ENCODE measurements around the gene NAA35. TPM values are rescaled to one million over a fixed set of nuclear protein-coding genes. Genes with fewer than 3 reads are reported as not detected.

The NAA35 gene
- total and polyA plus RNA-seq, 9 of the 15 experiments (the other 6 are each of a cell fraction or from before 2014, with no cell fraction given): 17.7 to 43.9 (median 29.0) TPM

Other genes starting within 250 kb of the NAA35 start
- gene AGTPBP1, start 199.2 kb upstream of the NAA35 start, total RNA-seq (2014; rRNA removed): 3.0 and 3.9 TPM in 2 replicates
- 7.9 and 9.2 TPM in 2 replicates for gene AGTPBP1, start 199.2 kb upstream of the NAA35 start, total RNA-seq (2014; rRNA removed; fragmentation: Illumina TruSeq; extraction: Trizol)
- gene AGTPBP1, start 199.2 kb upstream of the NAA35 start, total RNA-seq (2015; rRNA removed; fragmentation: Illumina TruSeq; extraction: Trizol): 4.8 and 5.3 TPM in 2 replicates
- 5.5 and 5.7 TPM in 2 replicates for gene AGTPBP1, start 199.2 kb upstream of the NAA35 start, total RNA-seq (2021)
- gene AGTPBP1, start 199.2 kb upstream of the NAA35 start, polyA plus RNA-seq (2011; rRNA removed): 3.0 and 6.3 TPM in 2 replicates
- gene AGTPBP1, start 199.2 kb upstream of the NAA35 start, polyA plus RNA-seq (2014; fragmentation: Illumina TruSeq; extraction: Trizol): 4.6 and 5.2 TPM in 2 replicates
- 1 to 10 TPM; 1.4 to 1.6 TPM for gene AGTPBP1, start 199.2 kb upstream of the NAA35 start, polyA plus RNA-seq (2014; fragmentation: Nextera tagmentation; extraction: Ambion mirVana)
- 3.5 and 3.6 TPM in 2 replicates for gene AGTPBP1, start 199.2 kb upstream of the NAA35 start, polyA plus RNA-seq (2014; rRNA removed)
- not detected in 2 replicates for gene GOLM1, start 158.4 kb downstream of the NAA35 start, total RNA-seq (2014; rRNA removed)
- not detected in 2 replicates for gene GOLM1, start 158.4 kb downstream of the NAA35 start, total RNA-seq (2014; rRNA removed; fragmentation: Illumina TruSeq; extraction: Trizol)
- gene GOLM1, start 158.4 kb downstream of the NAA35 start, total RNA-seq (2015; rRNA removed; fragmentation: Illumina TruSeq; extraction: Trizol): not detected in 2 replicates
- gene GOLM1, start 158.4 kb downstream of the NAA35 start, total RNA-seq (2021): 0.36 and 0.40 TPM in 2 replicates
- 0.04 and 0.11 TPM in 2 replicates for gene GOLM1, start 158.4 kb downstream of the NAA35 start, polyA plus RNA-seq (2011; rRNA removed)
- gene GOLM1, start 158.4 kb downstream of the NAA35 start, polyA plus RNA-seq (2014; fragmentation: Illumina TruSeq; extraction: Trizol): 0.06 and 0.09 TPM in 2 replicates
- gene GOLM1, start 158.4 kb downstream of the NAA35 start, polyA plus RNA-seq (2014; fragmentation: Nextera tagmentation; extraction: Ambion mirVana): under 1 TPM; 0.73 to 0.96 TPM
- gene GOLM1, start 158.4 kb downstream of the NAA35 start, polyA plus RNA-seq (2014; rRNA removed): not detected in 2 replicates